Measurements from ENCODE around the gene ATG101.
A peak's percentile ranks its signal among the peaks of the same experiment; 100 is the strongest.

ATG101 gene

GRCh38 chr12:52069327-52070184 lies at the start of gene ATG101:
TSS of gene ATG101 (plus strand) at chr12:52069978. CDS start at chr12:52073651, 3,673 bp downstream.
- no peak for TF ChIP-seq ZNF274 (IDR thresholded peaks at IDR 0.05; ENCODE audit: low read depth, low read length)
- peak within 1 kb of the TSS; percentile 80 for H3K4me3 ChIP-seq (ENCODE audit: low read length)

- no peak overlapping the region for H3K4me3 ChIP-seq (ENCODE audit: low read length)
Measured at GRCh38 chr12:52020539-52021336, 49.0 kb upstream of the ATG101 start.

GRCh38 chr12:52022841-52023181 lies 47.0 kb upstream of the ATG101 start:
- peak overlapping the region; percentile 21; the same call in 1 of the 2 replicates for H3K4me3 ChIP-seq (ENCODE audit: low read length)
- no peak for TF ChIP-seq ZNF274 (IDR thresholded peaks at IDR 0.05; ENCODE audit: low read depth, low read length)

More at GRCh38 chr12:52020539-52021336, 49.0 kb upstream of the ATG101 start:
- no peak for TF ChIP-seq ZNF274 (IDR thresholded peaks at IDR 0.05; ENCODE audit: low read depth, low read length)

GRCh38 chr12:52023182-52023975 lies 46.4 kb upstream of the ATG101 start:
- peak overlapping the region; percentile 21; the same call in 1 of the 2 replicates for H3K4me3 ChIP-seq (ENCODE audit: low read length)
- TF ChIP-seq ZNF274 (IDR thresholded peaks at IDR 0.05; ENCODE audit: low read depth, low read length): no peak

- peak overlapping the region; percentile 3; the same call in 1 of the 2 replicates for H3K4me3 ChIP-seq (ENCODE audit: low read length)
- no peak for TF ChIP-seq ZNF274 (IDR thresholded peaks at IDR 0.05; ENCODE audit: low read depth, low read length)
Measured at GRCh38 chr12:52023976-52024688, 45.6 kb upstream of the ATG101 start.

- no peak for TF ChIP-seq ZNF274 (IDR thresholded peaks at IDR 0.05; ENCODE audit: low read depth, low read length)
- H3K4me3 ChIP-seq (ENCODE audit: low read length): no peak overlapping the region; the same call in 1 of the 2 replicates
Measured at GRCh38 chr12:52024845-52025230, 44.9 kb upstream of the ATG101 start.

GRCh38 chr12:52026263-52026662 lies 43.5 kb upstream of the ATG101 start:
- H3K4me3 ChIP-seq (ENCODE audit: low read length): no peak overlapping the region
- TF ChIP-seq ZNF274 (IDR thresholded peaks at IDR 0.05; ENCODE audit: low read depth, low read length): no peak

GRCh38 chr12:52027085-52027843 lies 42.5 kb upstream of the ATG101 start:
- TF ChIP-seq ZNF274 (IDR thresholded peaks at IDR 0.05; ENCODE audit: low read depth, low read length): no peak
- no peak overlapping the region for H3K4me3 ChIP-seq (ENCODE audit: low read length)

- no peak for TF ChIP-seq ZNF274 (IDR thresholded peaks at IDR 0.05; ENCODE audit: low read depth, low read length)
Measured at GRCh38 chr12:52029685-52030084, 40.1 kb upstream of the ATG101 start.

GRCh38 chr12:52032446-52032803 lies 37.4 kb upstream of the ATG101 start:
- no peak for TF ChIP-seq ZNF274 (IDR thresholded peaks at IDR 0.05; ENCODE audit: low read depth, low read length)
- peak overlapping the region; percentile 27; the same call in 1 of the 2 replicates for H3K4me3 ChIP-seq (ENCODE audit: low read length)

More at GRCh38 chr12:52029685-52030084, 40.1 kb upstream of the ATG101 start:
- no peak overlapping the region for H3K4me3 ChIP-seq (ENCODE audit: low read length)

- no peak for TF ChIP-seq ZNF274 (IDR thresholded peaks at IDR 0.05; ENCODE audit: low read depth, low read length)
- peak overlapping the region; percentile 50; the same call in 1 of the 2 replicates for H3K4me3 ChIP-seq (ENCODE audit: low read length)
Measured at GRCh38 chr12:52032804-52033445, 36.9 kb upstream of the ATG101 start.

- TF ChIP-seq ZNF274 (IDR thresholded peaks at IDR 0.05; ENCODE audit: low read depth, low read length): no peak
- peak overlapping the region; percentile 50; the same call in 1 of the 2 replicates for H3K4me3 ChIP-seq (ENCODE audit: low read length)
Measured at GRCh38 chr12:52033446-52034140, 36.2 kb upstream of the ATG101 start.
